HG03097 (cell line): Measurements from ENCODE around the gene PCNX1.
"Not testable (repeated sequence)": the region's sequence is repeated elsewhere in the genome, so short reads cannot be mapped to it uniquely, and the experiment has no call there.

Experiments
- ATAC-seq: cut with Tn5 transposase; IDR thresholded peaks from one replicate; pipeline ENCODE4 v1.9.1; 2021; ENCODE audit not compliant: unreplicated experiment, low FRiP score

Gene PCNX1

DNA sequence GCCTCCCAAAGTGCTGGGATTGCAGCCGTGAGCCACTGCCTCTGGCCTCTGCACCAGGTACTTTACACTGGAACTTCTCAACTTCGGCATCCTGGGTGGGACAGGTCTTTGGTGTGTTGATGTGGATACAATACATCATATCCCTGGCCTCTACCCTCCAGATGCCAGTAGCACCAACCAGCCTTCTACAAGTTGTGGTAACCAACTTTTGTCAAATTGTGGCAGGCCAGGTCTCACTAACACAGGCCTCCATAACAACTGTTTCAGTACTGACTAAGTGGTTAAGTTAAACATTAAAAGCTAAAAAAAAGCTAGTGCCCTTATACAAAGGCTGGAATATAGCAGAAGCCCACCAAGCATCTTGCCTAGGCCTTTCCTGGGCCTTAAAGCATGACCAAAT lies 232.9 kb downstream of the PCNX1 start:
- no peak for ATAC-seq

GRCh38 chr14:71141701-71142374 lies 234.6 kb downstream of the PCNX1 start:
- no peak for ATAC-seq

- ATAC-seq = no peak
These were observed 235.2 kb downstream of the PCNX1 start for GRCh38 chr14:71142375-71143038.

GRCh38 chr14:71143381-71144290 lies 236.4 kb downstream of the PCNX1 start:
- ATAC-seq = no peak

- ATAC-seq = not testable (repeated sequence)
These were observed 240.1 kb downstream of the PCNX1 start for GRCh38 chr14:71147335-71147734.

GRCh38 chr14:71148627-71149026 lies 241.4 kb downstream of the PCNX1 start:
- ATAC-seq = no peak

DNA sequence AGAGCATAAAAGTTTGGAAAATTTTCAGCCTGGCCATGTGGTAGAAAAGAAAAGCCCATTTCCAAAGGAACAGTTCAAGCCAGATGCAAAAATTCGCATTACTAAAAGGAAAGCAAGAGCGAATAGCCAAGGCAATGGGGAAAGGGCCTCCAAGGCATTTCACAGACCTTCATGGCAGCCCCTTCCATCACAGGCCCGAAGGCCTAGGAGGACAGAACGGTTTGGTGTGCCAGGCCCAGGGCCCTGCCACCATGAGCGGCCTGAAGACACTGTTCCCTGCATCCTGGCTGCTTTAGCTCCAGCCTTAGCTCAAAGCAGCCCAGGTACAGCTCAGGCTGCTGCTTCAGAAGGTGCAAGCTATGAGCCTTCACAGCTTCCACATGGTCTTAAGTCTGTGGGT lies 243.5 kb downstream of the PCNX1 start:
- no peak for ATAC-seq

GRCh38 chr14:71155743-71156142 lies 248.5 kb downstream of the PCNX1 start:
- ATAC-seq = no peak

DNA sequence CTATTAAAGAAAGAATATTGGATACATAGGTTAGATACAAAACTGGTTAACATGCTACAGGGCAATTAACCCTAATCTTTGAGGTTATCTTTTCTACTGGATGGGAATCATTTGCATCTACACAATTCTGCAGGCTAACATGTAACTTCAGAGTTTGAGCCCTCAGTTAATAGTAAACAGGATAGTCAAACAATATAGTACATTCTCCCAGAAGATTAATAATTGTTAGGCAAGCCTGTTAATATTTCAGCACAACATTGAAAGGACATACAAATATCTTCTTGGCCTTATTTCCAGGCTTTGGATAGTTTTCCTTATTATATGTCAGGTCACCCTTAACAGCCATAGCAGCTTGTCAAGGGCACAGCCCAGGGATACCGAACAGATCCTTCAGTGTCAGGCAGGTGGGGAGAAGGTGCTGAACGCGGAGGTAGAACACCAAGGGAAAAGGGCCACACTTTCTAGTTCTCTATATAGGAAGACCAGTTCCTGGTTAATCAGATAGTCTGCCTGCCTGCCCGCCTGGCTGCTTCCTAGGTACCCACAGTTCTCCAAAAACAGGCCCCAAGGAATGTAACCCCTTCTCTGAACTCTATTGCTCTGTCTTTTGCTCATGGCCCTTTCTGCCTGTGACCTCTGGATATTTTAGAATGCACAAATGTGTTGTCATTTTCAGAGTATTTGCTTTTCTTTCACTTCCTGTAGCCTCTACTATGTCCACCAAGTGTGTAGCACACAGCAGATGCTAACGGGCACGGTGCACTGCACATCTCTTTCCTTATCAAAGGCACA lies 256.0 kb downstream of the PCNX1 start:
- ATAC-seq = no peak

- no peak for ATAC-seq
These were observed 256.8 kb downstream of the PCNX1 start for GRCh38 chr14:71163842-71164629.
